GM18867 (cell line): ENCODE measurements around the gene C1orf52.
A peak's percentile ranks its signal among the peaks of the same experiment; 100 is the strongest.

Experiments
- ATAC-seq: cut with Tn5 transposase; IDR thresholded peaks from one replicate; pipeline ENCODE4 v1.9.1; 2021; ENCODE audit warnings: mild to moderate bottlenecking, moderate library complexity; ENCODE audit not compliant: unreplicated experiment

C1orf52 gene

GRCh38 chr1:85200463-85201339 lies 58.8 kb downstream of the C1orf52 start, which contains the start of gene SYDE2:
Gene SYDE2, minus strand, starts transcription at chr1:85201016. Its CDS starts 20 bp downstream, at chr1:85200996.
- peak; percentile 84 for ATAC-seq
